Measurements from ENCODE around the gene SEPTIN1. TPM values are rescaled to one million over a fixed set of nuclear protein-coding genes. Genes with fewer than 3 reads are reported as not detected.
A peak's percentile ranks its signal among the peaks of the same experiment; 100 is the strongest.

Gene SEPTIN1
- total and polyA plus RNA-seq, 2 of the 13 experiments (the other 11 are each of a cell fraction or from before 2014, with no cell fraction given), result 0.18 to 0.67 TPM

DNA sequence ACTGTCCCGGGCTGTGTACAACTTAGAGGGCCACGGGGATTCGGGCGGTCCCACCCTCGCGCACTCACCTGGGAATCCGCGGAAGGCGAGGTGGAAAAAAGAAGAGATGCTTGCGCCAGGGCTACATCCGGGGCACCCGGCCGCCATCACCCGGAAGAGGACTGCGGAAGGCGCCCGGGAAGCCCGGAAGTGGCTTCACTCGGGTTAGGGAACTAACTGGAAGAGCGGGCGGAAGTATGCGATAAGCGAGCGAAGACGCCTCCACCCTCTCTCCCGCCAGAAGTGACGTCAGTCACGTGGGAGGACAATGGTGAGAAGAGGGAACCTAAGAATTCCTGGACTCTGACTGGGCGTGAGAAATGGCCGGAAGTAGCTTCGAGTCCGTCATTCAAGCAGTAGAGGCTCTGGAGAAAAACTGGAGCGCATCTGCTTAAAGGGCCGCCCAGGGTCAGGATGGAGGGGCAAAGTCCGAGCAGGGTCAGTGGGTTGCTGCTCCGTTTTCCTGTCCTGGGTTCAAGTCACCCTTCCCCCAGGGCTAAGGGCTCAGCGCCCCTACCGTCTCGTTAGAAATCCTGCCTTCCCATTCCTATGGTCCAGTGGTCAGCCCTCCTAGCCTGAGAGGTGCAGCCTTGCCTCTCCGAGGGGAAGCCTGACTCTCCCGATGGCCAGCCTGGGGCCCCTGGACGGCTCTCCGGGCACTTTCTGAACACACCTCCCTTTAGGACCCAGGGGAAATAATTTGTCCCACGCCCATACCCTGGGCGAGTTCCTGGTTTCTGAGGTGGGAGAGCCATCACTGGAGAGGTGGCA is 27.0 kb downstream of the SEPTIN1 start, which contains the start of gene CD2BP2 (continued):
- no peak; the same call in 1 of the 2 replicates for TF ChIP-seq RARG (CRISPR knock-in tag; IDR thresholded peaks at IDR 0.05; ENCODE audit: low read depth)
- TF ChIP-seq TFDP1 (CRISPR knock-in tag; IDR thresholded peaks at IDR 0.05; ENCODE audit: borderline replicate concordance), result peak; percentile 98
- 0 out of 2 replicates have a peak, but pooled peaks have one; percentile 13 for TF ChIP-seq ZNF329 (CRISPR knock-in tag; IDR thresholded peaks at IDR 0.05; ENCODE audit: low read depth)
- TF ChIP-seq SP5 (CRISPR knock-in tag; IDR thresholded peaks at IDR 0.05; ENCODE audit: borderline replicate concordance, low read depth), result 0 out of 2 replicates have a peak, but pooled peaks have one; percentile 44
- TF ChIP-seq ZSCAN25 (CRISPR knock-in tag; IDR thresholded peaks at IDR 0.05), result no peak; the same call in 1 of the 2 replicates
- TF ChIP-seq ZNF724P (CRISPR knock-in tag; IDR thresholded peaks at IDR 0.05; ENCODE audit: borderline replicate concordance), result no peak
- TF ChIP-seq CEBPG (CRISPR knock-in tag; IDR thresholded peaks at IDR 0.05), result no peak
- peak; percentile 90; the same call in 1 of the 2 replicates for TF ChIP-seq PHF8 (CRISPR knock-in tag; IDR thresholded peaks at IDR 0.05)
- TF ChIP-seq GTF2F1 (IDR thresholded peaks at IDR 0.05; ENCODE audit: low read length), result no peak
- TF ChIP-seq EHMT2 (IDR thresholded peaks at IDR 0.05; ENCODE audit: borderline replicate concordance, low read depth, low read length), result peak; percentile 57; the same call in 1 of the 2 replicates
- TF ChIP-seq ZNF264 (CRISPR knock-in tag; IDR thresholded peaks at IDR 0.05), result peak; percentile 38
- TF ChIP-seq IRF1 (CRISPR knock-in tag; IDR thresholded peaks at IDR 0.05; ENCODE audit: low read depth), result 0 out of 2 replicates have a peak, but pooled peaks have one; percentile 5
- peak; percentile 93 for TF ChIP-seq CHD4 (IDR thresholded peaks at IDR 0.05; ENCODE audit: borderline replicate concordance, low read length)
- TF ChIP-seq MYC (CRISPR knock-in tag; IDR thresholded peaks at IDR 0.05; ENCODE audit: borderline replicate concordance), result peak; percentile 56; the same call in 1 of the 2 replicates
- no peak for TF ChIP-seq SSRP1 (CRISPR knock-in tag; IDR thresholded peaks at IDR 0.05)
- peak; percentile 99 for TF ChIP-seq AGO1 (IDR thresholded peaks at IDR 0.05; ENCODE audit: low read depth, low read length, poor library complexity, severe bottlenecking)
- TF ChIP-seq FOXK1 (CRISPR knock-in tag; IDR thresholded peaks at IDR 0.05; ENCODE audit: borderline replicate concordance, low read depth), result peak; percentile 90
- TF ChIP-seq CBX5 (CRISPR knock-in tag; IDR thresholded peaks at IDR 0.05; ENCODE audit: borderline replicate concordance), result no peak; the same call in 1 of the 2 replicates
- TF ChIP-seq ZNF598 (CRISPR knock-in tag; IDR thresholded peaks at IDR 0.05; ENCODE audit: borderline replicate concordance), result 0 out of 2 replicates have a peak, but pooled peaks have one; percentile 6
- TF ChIP-seq ZNF281 (CRISPR knock-in tag; IDR thresholded peaks at IDR 0.05; ENCODE audit: borderline replicate concordance), result peak; percentile 73; the same call in 1 of the 2 replicates
- no peak for TF ChIP-seq ZNF207 (IDR thresholded peaks at IDR 0.05; ENCODE audit: borderline replicate concordance)
- 0 out of 2 replicates have a peak, but pooled peaks have one; percentile 11 for TF ChIP-seq PAWR (CRISPR knock-in tag; IDR thresholded peaks at IDR 0.05; ENCODE audit: borderline replicate concordance)
- TF ChIP-seq, protein P1, sequence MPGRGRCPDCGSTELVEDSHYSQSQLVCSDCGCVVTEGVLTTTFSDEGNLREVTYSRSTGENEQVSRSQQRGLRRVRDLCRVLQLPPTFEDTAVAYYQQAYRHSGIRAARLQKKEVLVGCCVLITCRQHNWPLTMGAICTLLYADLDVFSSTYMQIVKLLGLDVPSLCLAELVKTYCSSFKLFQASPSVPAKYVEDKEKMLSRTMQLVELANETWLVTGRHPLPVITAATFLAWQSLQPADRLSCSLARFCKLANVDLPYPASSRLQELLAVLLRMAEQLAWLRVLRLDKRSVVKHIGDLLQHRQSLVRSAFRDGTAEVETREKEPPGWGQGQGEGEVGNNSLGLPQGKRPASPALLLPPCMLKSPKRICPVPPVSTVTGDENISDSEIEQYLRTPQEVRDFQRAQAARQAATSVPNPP (CRISPR knock-in tag; IDR thresholded peaks at IDR 0.05), result peak; percentile 95
- peak; percentile 75 for TF ChIP-seq SIN3A (IDR thresholded peaks at IDR 0.05; ENCODE audit: borderline replicate concordance, low read depth, low read length)
